Effector memory CD4-positive, alpha-beta T cell (primary cell): Measurements from ENCODE around the gene IER5.

ENCODE experiments used
- DNase-seq, 3 donors: peaks; one replicate each; pipeline ENCODE4 v3.0.0-alpha.2; 2020
- H3K27ac ChIP-seq: 2 replicates; pipeline ENCODE4 v1.7.0; 2013; ENCODE audit warnings: mild to moderate bottlenecking, low read length, moderate library complexity; ENCODE audit not compliant: insufficient read depth, poor library complexity, severe bottlenecking
- H3K27me3 ChIP-seq: replicated peaks from 2 replicates; pipeline ENCODE4 v1.7.0; 2013; ENCODE audit warnings: mild to moderate bottlenecking, low read length; ENCODE audit not compliant: insufficient read depth, control insufficient read depth, poor library complexity, severe bottlenecking
- H3K36me3 ChIP-seq: 2 replicates; pipeline ENCODE4 v1.7.0; 2013; ENCODE audit warnings: mild to moderate bottlenecking, low read length, moderate library complexity; ENCODE audit not compliant: control insufficient read depth, insufficient read depth
- H3K4me1 ChIP-seq: 2 replicates; pipeline ENCODE4 v1.7.0; 2013; ENCODE audit warnings: low read length, mild to moderate bottlenecking; ENCODE audit not compliant: control insufficient read depth, insufficient read depth, poor library complexity, severe bottlenecking
- H3K4me3 ChIP-seq: 2 replicates; pipeline ENCODE4 v1.7.0; 2013; ENCODE audit warnings: low read length, low read depth, mild to moderate bottlenecking; ENCODE audit not compliant: insufficient read depth, poor library complexity, severe bottlenecking
- H3K9me3 ChIP-seq: 2 replicates; pipeline ENCODE4 v1.7.0; 2013; ENCODE audit warnings: mild to moderate bottlenecking, low read length, moderate library complexity; ENCODE audit not compliant: control insufficient read depth

Gene IER5

GRCh38 chr1:181076852-181077251 lies 11.6 kb upstream of the IER5 start:
- no peaks in the 10 kb centered on the region for H3K27me3 ChIP-seq
- H3K4me3 ChIP-seq, result no peak overlapping the region
- DNase-seq, result no peak
- H3K4me1 ChIP-seq, result no peaks in the 10 kb centered on the region
- H3K27ac ChIP-seq, result no peak overlapping the region
- no peaks in the 10 kb centered on the region for H3K36me3 ChIP-seq
- no peaks in the 10 kb centered on the region for H3K9me3 ChIP-seq

GRCh38 chr1:181077576-181078242 lies 10.8 kb upstream of the IER5 start:
- H3K4me1 ChIP-seq, result no peaks in the 10 kb centered on the region
- H3K27me3 ChIP-seq, result no peaks in the 10 kb centered on the region
- H3K9me3 ChIP-seq, result no peaks in the 10 kb centered on the region
- no peak overlapping the region for H3K27ac ChIP-seq
- no peaks in the 10 kb centered on the region for H3K36me3 ChIP-seq
- DNase-seq, result no peak
- H3K4me3 ChIP-seq, result no peak overlapping the region

GRCh38 chr1:181079382-181079781 lies 9.1 kb upstream of the IER5 start:
- Histone ChIP-seq H3K27ac (no peak overlapping the region), H3K27me3 (no peaks in the 10 kb centered on the region), H3K4me3 (no peak overlapping the region), H3K9me3 (no peaks in the 10 kb centered on the region), H3K36me3 (no peaks in the 10 kb centered on the region), H3K4me1 (no peaks in the 10 kb centered on the region)
- no peak for DNase-seq

- Histone ChIP-seq H3K27ac (no peak overlapping the region), H3K4me3 (no peak overlapping the region), H3K9me3 (no peaks in the 10 kb centered on the region), H3K27me3 (no peaks in the 10 kb centered on the region), H3K4me1 (no peaks in the 10 kb centered on the region), H3K36me3 (no peaks in the 10 kb centered on the region)
- DNase-seq, result no peak
Measured at GRCh38 chr1:181079920-181080319, 8.6 kb upstream of the IER5 start.

GRCh38 chr1:181080556-181080955 lies 7.9 kb upstream of the IER5 start:
- no peak overlapping the region for H3K27ac ChIP-seq
- no peaks in the 10 kb centered on the region for H3K36me3 ChIP-seq
- no peak for DNase-seq

GRCh38 chr1:181081395-181081794 lies 7.1 kb upstream of the IER5 start:
- no peaks in the 10 kb centered on the region for H3K9me3 ChIP-seq
- H3K36me3 ChIP-seq, result no peaks in the 10 kb centered on the region
- H3K27me3 ChIP-seq, result no peaks in the 10 kb centered on the region
- no peak overlapping the region for H3K4me3 ChIP-seq
- no peak for DNase-seq
- no peaks in the 10 kb centered on the region for H3K4me1 ChIP-seq
- H3K27ac ChIP-seq, result no peak overlapping the region

More at GRCh38 chr1:181080556-181080955, 7.9 kb upstream of the IER5 start:
- Histone ChIP-seq H3K9me3 (no peaks in the 10 kb centered on the region), H3K4me1 (no peaks in the 10 kb centered on the region), H3K27me3 (no peaks in the 10 kb centered on the region), H3K4me3 (no peak overlapping the region)

GRCh38 chr1:181083842-181084605 lies 4.5 kb upstream of the IER5 start:
- no peaks in the 10 kb centered on the region for H3K36me3 ChIP-seq
- no peak overlapping the region for H3K4me3 ChIP-seq
- peak; percentile 25 to 38 (median 32) for DNase-seq
- H3K9me3 ChIP-seq, result no peaks in the 10 kb centered on the region
- no peaks in the 10 kb centered on the region for H3K27me3 ChIP-seq
- H3K27ac ChIP-seq, result no peak overlapping the region
- no peaks in the 10 kb centered on the region for H3K4me1 ChIP-seq

GRCh38 chr1:181084606-181084969 lies 3.9 kb upstream of the IER5 start:
- DNase-seq, result no peak
- Histone ChIP-seq H3K9me3 (no peaks in the 10 kb centered on the region), H3K4me3 (no peak overlapping the region), H3K36me3 (no peaks in the 10 kb centered on the region), H3K4me1 (no peaks in the 10 kb centered on the region), H3K27me3 (no peaks in the 10 kb centered on the region), H3K27ac (no peak overlapping the region)

GRCh38 chr1:181086091-181086490 lies 2.4 kb upstream of the IER5 start:
- Histone ChIP-seq H3K4me3 (no peak overlapping the region), H3K9me3 (no peaks in the 10 kb centered on the region), H3K27me3 (no peaks in the 10 kb centered on the region), H3K4me1 (peaks cover 7% of the 10 kb centered on the region), H3K36me3 (no peaks in the 10 kb centered on the region), H3K27ac (no peak overlapping the region)
- DNase-seq, result no peak

- H3K27me3 ChIP-seq, result no peaks in the 10 kb centered on the region
- H3K9me3 ChIP-seq, result no peaks in the 10 kb centered on the region
- H3K27ac ChIP-seq, result no peak overlapping the region
- peaks cover 11% of the 10 kb centered on the region for H3K4me1 ChIP-seq
- no peak for DNase-seq
- H3K36me3 ChIP-seq, result no peaks in the 10 kb centered on the region
- H3K4me3 ChIP-seq, result no peak overlapping the region
Measured at GRCh38 chr1:181086926-181087325, 1.6 kb upstream of the IER5 start.
